Germinal center (tissue), 1 donor: ENCODE data around the gene BRSK2.

Experiments
- DNase-seq: peaks from one replicate; pipeline ENCODE4 v3.0.0; 2012; ENCODE audit warnings: mixed read lengths, low spot score

The BRSK2 gene

GRCh38 chr11:1397146-1397861 is 7.6 kb downstream of the BRSK2 start:
- no peak for DNase-seq

GRCh38 chr11:1397862-1398527 is 8.3 kb downstream of the BRSK2 start:
- no peak for DNase-seq

- no peak for DNase-seq
Observed at GRCh38 chr11:1398528-1399235, 8.9 kb downstream of the BRSK2 start.

- DNase-seq, result no peak
Observed at GRCh38 chr11:1399386-1400316, 9.9 kb downstream of the BRSK2 start.

GRCh38 chr11:1400317-1401170 is 10.8 kb downstream of the BRSK2 start:
- no peak for DNase-seq

GRCh38 chr11:1401171-1401445 is 11.4 kb downstream of the BRSK2 start:
- no peak for DNase-seq

GRCh38 chr11:1401656-1402221 is 12.0 kb downstream of the BRSK2 start:
- DNase-seq, result peak; percentile 61

- DNase-seq, result no peak
Observed at GRCh38 chr11:1402355-1403077, 12.8 kb downstream of the BRSK2 start.

GRCh38 chr11:1403078-1403620 is 13.4 kb downstream of the BRSK2 start:
- no peak for DNase-seq

GRCh38 chr11:1403721-1404460 is 14.2 kb downstream of the BRSK2 start:
- DNase-seq, result no peak

GRCh38 chr11:1404461-1405185 is 14.9 kb downstream of the BRSK2 start:
- no peak for DNase-seq

- DNase-seq, result no peak
Observed at GRCh38 chr11:1405186-1406020, 15.7 kb downstream of the BRSK2 start.

- no peak for DNase-seq
Observed at GRCh38 chr11:1406571-1407485, 17.1 kb downstream of the BRSK2 start.

GRCh38 chr11:1407668-1408067 is 17.9 kb downstream of the BRSK2 start:
- no peak for DNase-seq

- DNase-seq, result no peak
Observed at GRCh38 chr11:1408346-1408745, 18.6 kb downstream of the BRSK2 start.

GRCh38 chr11:1409108-1409851 is 19.5 kb downstream of the BRSK2 start:
- DNase-seq, result no peak
